ENCODE results near the gene RBM24. TPM values are rescaled to one million over a fixed set of nuclear protein-coding genes. Genes with fewer than 3 reads are reported as not detected.

The RBM24 gene
- total and polyA plus RNA-seq, 4 donors, result 0.21 to 0.42 (median 0.28) TPM

GRCh38 chr6:17297271-17298080 is 16.3 kb downstream of the RBM24 start:
- H3K9ac ChIP-seq (ENCODE audit: low read depth in 1 of 2, low read length in 2 of 2), result no peak overlapping the region
- no peak for DNase-seq (ENCODE audit: low spot score)
- no peaks in the 10 kb centered on the region for H3K27me3 ChIP-seq (ENCODE audit: control insufficient read depth in 4 of 4, insufficient read depth in 4 of 4, low read length in 3 of 4)
- H3K36me3 ChIP-seq (ENCODE audit: control insufficient read depth in 4 of 4, insufficient read depth in 3 of 4, low read depth in 1 of 4, low read length in 3 of 4), result no peaks in the 10 kb centered on the region
- H3K27ac ChIP-seq (ENCODE audit: low read depth in 1 of 2, low read length in 2 of 2), result no peak overlapping the region
- TF ChIP-seq HNF4A (conservative IDR thresholded peaks at IDR 0.05), result no peak
- no peak for TF ChIP-seq SP1 (IDR thresholded peaks at IDR 0.05)
- no peak for TF ChIP-seq TAF1 (conservative IDR thresholded peaks at IDR 0.05)
- no peak for TF ChIP-seq GABPA (IDR thresholded peaks at IDR 0.05 in 1 of 2, conservative IDR thresholded peaks at IDR 0.05 in 1 of 2)
- TF ChIP-seq RXRA (IDR thresholded peaks at IDR 0.05), result no peak
- TF ChIP-seq NR2F2 (IDR thresholded peaks at IDR 0.05), result no peak
- no peak for TF ChIP-seq FOXA2 (IDR thresholded peaks at IDR 0.05)
- no peak for TF ChIP-seq ZBTB33 (IDR thresholded peaks at IDR 0.05)
- peaks cover 0 to 2% (median 0%) of the 10 kb centered on the region in 4 donors for H3K4me1 ChIP-seq (ENCODE audit: control insufficient read depth in 4 of 4, insufficient read depth in 4 of 4, low read length in 3 of 4)
- H3K9me3 ChIP-seq (ENCODE audit: control insufficient read depth in 4 of 4, low read length in 3 of 4), result peaks cover 0 to 1% (median 0%) of the 10 kb centered on the region in 4 donors
- H3K4me3 ChIP-seq (ENCODE audit: low read depth in 1 of 3, low read length in 3 of 3), result no peak overlapping the region
- WGBS, result 73% methylated on average over 3 of the region's 3 CpGs

- Histone ChIP-seq H3K4me1 (ENCODE audit: control insufficient read depth in 4 of 4, insufficient read depth in 4 of 4, low read length in 3 of 4) (peaks cover 0 to 2% (median 0%) of the 10 kb centered on the region in 4 donors), H3K9me3 (ENCODE audit: control insufficient read depth in 4 of 4, low read length in 3 of 4) (peaks cover 0 to 1% (median 0%) of the 10 kb centered on the region in 4 donors), H3K27me3 (ENCODE audit: control insufficient read depth in 4 of 4, insufficient read depth in 4 of 4, low read length in 3 of 4) (no peaks in the 10 kb centered on the region), H3K4me3 (ENCODE audit: low read depth in 1 of 3, low read length in 3 of 3) (no peak overlapping the region), H3K27ac (ENCODE audit: low read depth in 1 of 2, low read length in 2 of 2) (no peak overlapping the region), H3K36me3 (ENCODE audit: control insufficient read depth in 4 of 4, insufficient read depth in 3 of 4, low read depth in 1 of 4, low read length in 3 of 4) (no peaks in the 10 kb centered on the region), H3K9ac (ENCODE audit: low read depth in 1 of 2, low read length in 2 of 2) (no peak overlapping the region)
- DNase-seq (ENCODE audit: low spot score), result no peak
- WGBS, result 93% methylated on average over 1 of the region's 1 CpG
- TF ChIP-seq TAF1 (conservative IDR thresholded peaks at IDR 0.05) (no peak), RAD21 (IDR thresholded peaks at IDR 0.05) (no peak), HNF4A (conservative IDR thresholded peaks at IDR 0.05) (no peak), NR2F2 (IDR thresholded peaks at IDR 0.05) (no peak), MAX (IDR thresholded peaks at IDR 0.05) (no peak), SP1 (IDR thresholded peaks at IDR 0.05) (no peak), YY1 (IDR thresholded peaks at IDR 0.05) (no peak), CTCF (IDR thresholded peaks at IDR 0.05; ENCODE audit: low read depth, low read length, missing input control) (no peak), HNF4G (IDR thresholded peaks at IDR 0.05) (no peak), EGR1 (IDR thresholded peaks at IDR 0.05; ENCODE audit: low read depth in 2 of 2) (no peak)
These were observed 17.1 kb downstream of the RBM24 start for GRCh38 chr6:17298257-17298656.
